ENCODE results near the gene CCDC127. TPM values are rescaled to one million over a fixed set of nuclear protein-coding genes. Genes with fewer than 3 reads are reported as not detected.

CCDC127 gene, protein sequence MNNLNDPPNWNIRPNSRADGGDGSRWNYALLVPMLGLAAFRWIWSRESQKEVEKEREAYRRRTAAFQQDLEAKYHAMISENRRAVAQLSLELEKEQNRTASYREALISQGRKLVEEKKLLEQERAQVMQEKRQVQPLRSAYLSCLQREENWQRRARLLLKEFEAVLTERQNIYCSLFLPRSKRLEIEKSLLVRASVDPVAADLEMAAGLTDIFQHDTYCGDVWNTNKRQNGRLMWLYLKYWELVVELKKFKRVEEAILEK
- total RNA-seq, result 4.5 and 5.8 TPM in 2 replicates

GRCh38 chr5:217494-218456 lies at the start of gene CCDC127, which contains the start of gene SDHA:
TSS of gene CCDC127 (minus strand) at chr5:218153. CDS start at chr5:216849, 1,304 bp downstream.
TSS of gene SDHA (plus strand) at chr5:218320. CDS start at chr5:218356, 36 bp downstream.

DNA sequence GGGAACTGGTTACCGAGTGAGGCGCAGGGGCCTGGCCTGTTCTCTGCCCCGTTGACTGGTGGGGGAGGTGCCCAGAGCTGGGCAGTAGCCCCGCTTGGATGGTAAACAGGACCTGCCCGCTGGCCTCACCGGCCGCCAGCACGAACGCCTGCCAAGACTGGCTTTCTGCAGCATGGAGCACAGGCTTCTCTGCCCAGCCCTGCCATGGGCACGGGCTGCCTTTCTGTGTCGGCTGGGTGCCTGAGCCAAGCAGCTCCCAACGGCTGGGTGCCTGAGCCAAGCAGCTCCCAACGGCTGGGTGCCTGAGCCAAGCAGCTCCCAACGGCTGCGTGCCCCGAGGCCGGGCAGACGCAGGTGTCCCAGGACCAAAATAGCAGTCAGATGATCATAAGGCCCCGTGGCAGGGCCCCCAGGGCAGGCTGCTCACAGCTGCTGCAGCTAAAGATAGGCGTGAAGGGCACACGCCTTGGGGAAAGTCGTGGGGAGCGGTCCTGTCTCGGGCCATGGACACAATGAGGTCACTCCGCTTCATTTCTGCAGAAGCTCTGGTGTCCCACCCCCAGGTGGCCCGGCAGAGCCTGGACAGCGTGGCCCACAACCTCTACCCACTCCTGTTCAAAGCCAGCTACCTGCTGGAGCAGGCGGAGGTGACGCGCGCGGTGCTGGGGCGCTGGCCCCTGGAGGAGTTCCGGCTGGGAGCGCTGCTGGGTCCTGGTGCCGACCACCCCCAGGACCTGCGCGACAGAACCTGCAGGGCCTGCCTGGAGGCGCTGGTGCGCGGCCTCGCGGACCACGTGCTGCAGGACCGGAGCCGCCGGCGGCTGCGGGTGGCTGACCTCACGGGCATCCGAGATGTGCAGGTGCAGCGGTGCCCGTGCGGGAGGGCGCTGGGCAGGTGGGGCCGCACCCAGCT lies 26.7 kb downstream of the CCDC127 start, which contains the start of gene LRRC14B:
TSS of gene LRRC14B (plus strand) at position 460 of the 913 bp plus-strand sequence. CDS start at position 504, 44 bp downstream.

Other genes starting within 250 kb of the CCDC127 start
- not detected in 2 replicates for gene PLEKHG4B, start 126.0 kb downstream of the CCDC127 start, total RNA-seq
- gene LRRC14B, start 26.7 kb downstream of the CCDC127 start, total RNA-seq, result not detected in 2 replicates
- 199 and 220 TPM in 2 replicates for gene SDHA, start 167 bp upstream of the CCDC127 start, total RNA-seq
- gene PDCD6, start 53.5 kb upstream of the CCDC127 start, total RNA-seq, result 129 and 138 TPM in 2 replicates
- gene AHRR, start 103.6 kb upstream of the CCDC127 start, total RNA-seq, result 2.4 and 12.3 TPM in 2 replicates
- gene EXOC3, start 225.0 kb upstream of the CCDC127 start, total RNA-seq, result 24.0 and 28.7 TPM in 2 replicates

All from epithelial cell of umbilical artery (primary cell).